GM21619 (cell line): Measurements from ENCODE around the gene KRT38.
"Not testable (repeated sequence)": the region's sequence is repeated elsewhere in the genome, so short reads cannot be mapped to it uniquely, and the experiment has no call there.

ENCODE experiments used
- ATAC-seq: cut with Tn5 transposase; IDR thresholded peaks from one replicate; pipeline ENCODE4 v1.9.1; 2021; ENCODE audit not compliant: unreplicated experiment

The KRT38 gene

DNA sequence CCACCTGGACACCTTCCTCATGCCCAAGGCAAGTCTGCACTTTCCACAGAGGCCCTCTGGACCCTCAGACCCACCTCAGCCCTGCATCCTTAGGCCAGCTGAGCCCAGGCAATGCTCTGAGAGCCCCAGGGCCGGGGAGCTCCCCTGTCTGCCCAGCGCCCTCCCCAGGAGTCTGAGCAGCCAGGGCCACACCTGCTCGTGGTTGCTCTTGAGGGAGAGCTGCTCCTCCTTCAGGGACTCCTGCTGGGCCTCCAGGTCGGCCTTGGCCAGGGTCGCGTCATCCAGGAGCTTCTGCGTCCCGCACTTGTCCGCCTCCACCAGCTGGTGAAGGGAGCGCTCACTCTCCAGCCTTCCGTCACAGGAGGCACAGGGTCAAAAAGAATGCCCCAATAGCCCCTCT, 18.2 kb downstream of the KRT38 start:
- not testable (repeated sequence) for ATAC-seq

- ATAC-seq = no peak
Measured at GRCh38 chr17:41421617-41422016, 19.2 kb downstream of the KRT38 start.

DNA sequence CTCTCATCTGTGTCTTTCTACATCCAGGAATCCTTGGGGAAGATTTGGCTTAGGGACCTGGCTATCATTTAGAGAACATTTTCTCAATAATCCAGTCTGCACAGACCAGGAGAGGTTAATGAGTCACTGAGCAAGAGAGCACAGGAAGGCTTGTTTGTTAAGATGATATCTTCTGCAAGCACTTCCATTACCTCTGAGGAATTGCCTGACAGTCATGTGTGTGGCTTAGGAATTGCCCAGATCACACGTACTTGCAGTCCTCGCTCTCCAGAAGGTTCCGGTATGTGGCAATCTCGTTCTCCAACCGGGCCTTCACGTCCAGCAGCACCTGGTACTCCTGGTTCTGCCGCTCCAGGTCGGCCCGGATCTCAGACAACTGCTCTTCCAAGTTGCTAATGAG, 19.7 kb downstream of the KRT38 start:
- ATAC-seq = no peak

GRCh38 chr17:41420134-41420533, 20.6 kb downstream of the KRT38 start:
- no peak for ATAC-seq

DNA sequence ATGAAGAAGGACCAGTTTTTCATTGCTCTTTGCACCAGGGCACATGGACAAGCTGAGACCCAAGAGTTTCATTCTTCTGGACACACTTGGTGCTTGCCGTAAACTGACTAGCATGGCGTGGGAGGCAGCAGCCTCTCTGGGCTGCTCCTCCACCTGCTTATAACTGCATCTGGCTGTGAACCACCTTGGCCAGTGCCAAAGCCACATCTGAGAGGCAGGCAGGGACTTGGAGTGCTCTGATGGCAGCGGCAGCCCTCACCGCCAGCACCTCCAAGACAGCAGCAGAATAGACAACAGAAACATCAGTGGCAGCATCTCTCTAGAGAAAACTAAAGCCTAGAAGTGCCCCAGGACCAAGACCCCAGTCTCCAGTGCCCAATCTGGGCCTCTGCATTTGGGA, 21.1 kb downstream of the KRT38 start:
- no peak for ATAC-seq

GRCh38 chr17:41418116-41418860, 22.5 kb downstream of the KRT38 start:
- ATAC-seq = no peak

- no peak for ATAC-seq
Measured at GRCh38 chr17:41417576-41418015, 23.2 kb downstream of the KRT38 start.

DNA sequence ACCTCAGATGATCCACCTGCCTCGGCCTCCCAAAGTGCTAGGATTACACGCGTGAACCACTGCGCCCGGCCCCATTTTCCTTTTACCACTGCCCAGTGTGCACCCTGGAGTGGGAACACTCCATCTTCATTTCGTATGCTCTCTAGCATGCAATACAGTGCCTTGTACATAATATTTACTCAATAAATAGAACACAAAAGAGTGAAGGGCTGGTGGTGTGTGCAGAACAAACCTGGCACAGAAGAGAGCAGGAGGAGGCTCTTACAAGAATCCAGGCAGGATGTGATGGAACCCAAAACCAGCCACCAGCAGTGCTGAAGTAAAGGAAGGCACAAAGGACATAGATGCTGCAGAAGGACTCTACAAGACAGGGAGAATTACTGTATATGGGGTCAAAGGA, 23.7 kb downstream of the KRT38 start:
- no peak for ATAC-seq

GRCh38 chr17:41416479-41416878, 24.3 kb downstream of the KRT38 start:
- no peak for ATAC-seq

GRCh38 chr17:41415833-41416335, 24.9 kb downstream of the KRT38 start:
- ATAC-seq = no peak

DNA sequence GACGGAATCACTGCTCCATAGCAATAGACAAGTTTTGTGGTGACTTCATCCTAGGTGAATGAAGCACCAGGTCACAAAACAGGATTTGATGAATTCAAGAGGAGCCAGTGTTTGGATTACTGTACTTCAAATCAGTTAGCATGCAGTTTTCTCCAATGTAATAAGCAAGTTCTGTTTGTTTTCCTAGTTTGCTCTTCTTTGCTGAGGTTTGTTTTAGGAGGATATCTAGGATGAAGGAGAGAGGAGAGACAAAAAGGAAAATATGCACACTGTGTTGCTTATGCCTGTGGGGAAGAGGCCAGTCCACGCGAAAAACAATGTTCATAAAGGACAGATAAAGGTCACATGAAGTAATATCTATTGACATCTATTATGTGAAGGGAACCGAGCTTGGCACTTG, 25.4 kb downstream of the KRT38 start:
- no peak for ATAC-seq

GRCh38 chr17:41413982-41414381, 26.8 kb downstream of the KRT38 start:
- ATAC-seq = no peak

DNA sequence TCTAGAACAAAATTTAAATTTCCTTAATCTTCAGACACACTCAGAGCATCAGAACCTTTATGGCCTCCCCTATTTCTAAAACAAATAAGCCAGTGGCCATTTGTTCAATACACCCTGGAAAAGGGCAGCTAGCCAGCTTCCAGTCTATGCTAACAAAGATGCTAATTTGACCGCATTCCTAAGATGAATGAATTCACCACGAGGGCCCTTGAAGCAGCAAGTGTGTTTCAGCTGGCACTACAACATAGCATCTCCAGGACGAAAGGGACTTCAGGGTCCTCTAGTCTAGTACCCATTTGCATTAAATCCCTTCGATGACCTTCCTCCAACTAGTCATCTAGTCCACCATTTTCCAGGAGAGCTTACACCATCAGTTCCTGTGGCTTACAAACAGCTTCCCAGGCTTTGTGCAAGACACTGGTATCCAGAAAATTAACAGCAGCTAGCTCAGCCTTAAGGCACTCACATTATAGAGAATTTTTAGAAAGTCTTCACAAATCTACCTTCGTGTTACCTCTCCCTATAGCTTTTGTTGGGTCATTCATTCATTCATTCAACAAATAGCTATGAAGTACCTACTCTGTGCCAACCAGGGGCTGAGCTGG, 27.3 kb downstream of the KRT38 start:
- ATAC-seq = no peak

DNA sequence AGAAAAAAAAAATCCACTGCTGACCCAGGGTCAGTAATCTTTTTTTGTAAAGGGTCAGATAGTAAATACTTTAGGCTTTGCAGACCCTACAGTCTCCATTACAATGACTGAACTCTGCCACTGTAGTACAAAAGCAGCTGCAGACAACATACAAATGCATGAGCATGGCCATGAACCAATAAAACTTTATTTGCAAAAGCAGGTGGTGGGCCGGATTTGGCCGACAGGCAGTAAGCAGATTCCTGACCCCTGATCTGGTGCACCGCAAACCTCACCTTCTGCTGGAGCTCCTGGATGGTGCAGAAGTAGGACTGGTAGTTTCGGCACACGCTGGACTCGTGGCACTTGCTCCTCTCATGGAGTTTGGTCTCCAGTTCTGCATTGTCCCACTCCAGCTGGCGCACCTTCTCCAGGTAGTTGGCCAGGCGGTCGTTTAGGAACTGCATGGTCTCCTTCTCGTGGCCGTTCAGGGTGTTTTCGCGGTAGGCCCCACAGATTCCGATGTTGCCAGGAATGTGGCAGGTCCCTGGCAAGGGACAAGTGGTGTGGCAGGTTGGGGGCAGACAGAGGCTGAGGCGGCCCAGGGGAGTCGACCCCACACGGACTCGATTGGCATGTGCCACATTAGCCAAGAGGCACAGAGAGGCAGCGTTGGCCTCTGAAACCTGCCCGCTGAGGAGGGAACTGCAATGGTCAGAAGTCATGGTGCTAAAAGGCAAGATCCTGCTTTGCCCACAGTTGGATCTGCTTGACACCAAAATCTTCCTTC, 29.5 kb downstream of the KRT38 start:
- no peak for ATAC-seq

DNA sequence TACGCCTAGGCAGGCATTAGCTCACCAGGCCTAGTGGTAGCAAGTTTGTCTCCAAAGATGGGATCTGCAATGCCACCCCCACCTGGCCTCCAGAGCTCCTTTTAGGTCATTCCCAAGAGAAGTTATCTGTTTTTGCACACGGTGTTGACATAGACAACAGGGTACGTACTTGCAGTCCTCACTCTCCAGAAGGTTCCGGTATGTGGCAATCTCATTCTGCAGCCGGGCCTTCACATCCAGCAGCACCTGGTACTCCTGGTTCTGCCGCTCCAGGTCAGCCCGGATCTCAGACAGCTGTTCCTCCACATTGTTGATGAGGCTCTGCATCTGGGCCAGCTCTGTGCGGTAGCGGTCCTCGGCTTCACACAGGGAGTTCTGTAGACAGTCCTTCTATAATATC, 33.6 kb downstream of the KRT38 start:
- no peak for ATAC-seq

DNA sequence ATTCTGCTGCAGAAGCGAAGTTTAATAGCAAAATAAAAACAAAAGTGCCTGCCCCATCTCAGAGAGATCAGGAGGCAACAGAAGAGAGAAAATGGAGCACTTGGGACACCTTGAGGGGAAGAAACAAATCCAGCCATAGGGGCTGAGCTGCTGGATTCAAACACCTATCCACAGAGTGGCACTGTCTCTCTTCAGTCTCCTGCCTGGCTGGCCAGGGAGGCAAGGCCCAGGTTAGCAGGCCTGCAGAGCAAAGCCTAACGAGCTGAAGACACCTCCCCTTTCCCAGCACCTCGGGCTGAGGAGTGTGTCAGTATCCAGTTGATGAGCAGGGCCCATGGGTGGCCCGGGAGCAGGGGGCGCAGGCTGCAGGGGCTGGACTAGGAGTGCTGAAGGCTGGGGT, 34.6 kb downstream of the KRT38 start:
- no peak for ATAC-seq

DNA sequence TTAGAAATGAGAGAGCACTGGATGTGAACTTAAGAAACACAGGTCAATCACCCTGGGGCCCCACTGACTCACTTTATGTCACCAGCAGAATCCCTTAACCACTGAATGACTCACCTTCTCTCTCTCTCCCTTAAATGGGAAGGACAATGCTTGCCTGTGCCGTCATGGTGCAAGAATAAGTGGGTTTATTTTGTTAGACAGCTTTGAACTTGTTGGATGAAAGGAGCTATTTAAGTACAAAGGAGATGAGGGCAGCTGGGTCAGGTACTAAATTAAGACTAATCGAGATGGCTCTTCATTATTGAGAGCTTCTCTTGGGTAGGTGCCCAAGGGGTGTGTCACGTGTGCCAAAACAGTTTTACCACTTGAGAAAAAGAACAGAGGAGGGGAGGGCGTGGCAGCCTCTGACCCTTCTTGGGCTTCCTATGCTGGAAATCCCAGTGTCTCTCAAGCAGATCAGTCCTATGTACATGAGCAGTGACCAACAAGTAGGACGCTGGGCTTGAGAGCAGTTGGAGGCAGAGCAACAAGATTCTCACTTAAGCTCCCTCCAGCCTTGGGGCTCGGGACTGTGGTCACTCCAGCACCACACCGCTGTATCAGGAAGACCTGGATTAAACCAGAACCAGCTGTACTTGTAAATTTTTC, 36.6 kb downstream of the KRT38 start:
- ATAC-seq = no peak

DNA sequence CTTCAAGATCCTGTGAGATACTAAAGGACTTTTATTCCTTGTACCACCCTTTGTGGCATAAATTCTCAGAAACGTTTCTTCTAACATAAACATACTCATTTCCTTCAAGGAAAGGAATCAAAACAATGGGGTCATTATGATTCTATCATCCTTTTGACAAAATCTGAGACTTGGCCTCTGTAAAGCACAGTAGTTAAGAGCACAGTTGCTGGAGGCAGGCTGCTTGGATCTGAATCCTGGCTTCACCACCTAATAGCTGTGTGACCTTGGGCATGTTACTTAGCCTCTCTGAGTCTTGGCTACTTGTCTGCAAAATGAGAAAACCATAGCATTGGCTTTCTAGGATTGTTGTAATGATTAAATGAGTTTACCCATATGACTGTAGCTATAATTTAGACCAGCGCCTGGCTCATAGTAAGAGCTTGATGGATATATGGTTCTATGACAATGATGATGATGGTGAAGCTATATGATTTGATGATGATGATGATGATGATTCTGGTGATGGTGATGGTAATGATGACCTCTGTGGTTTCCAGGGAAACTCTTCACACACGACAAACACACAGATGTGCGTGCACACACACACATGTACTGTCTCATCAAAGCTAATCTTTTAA, 37.3 kb downstream of the KRT38 start:
- no peak for ATAC-seq

DNA sequence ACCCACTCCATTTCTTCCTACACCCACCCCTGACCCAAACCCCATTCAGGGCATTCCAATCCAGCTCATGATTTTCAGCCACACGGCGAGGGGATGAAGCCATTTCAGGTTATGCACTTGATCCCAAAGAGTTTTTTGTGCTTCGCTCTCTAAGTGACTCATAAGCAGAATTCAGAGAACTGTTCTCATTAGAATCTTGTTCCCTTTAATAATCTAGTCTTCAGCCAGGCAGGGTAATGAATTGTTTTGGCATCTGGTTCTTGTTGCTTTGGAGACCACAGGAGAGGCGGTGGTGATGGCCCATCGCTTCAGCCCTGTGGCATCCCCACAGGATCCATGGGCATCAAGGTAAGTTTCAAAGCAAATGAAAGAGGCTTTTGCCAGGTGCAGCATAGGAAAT, 38.6 kb downstream of the KRT38 start:
- ATAC-seq = no peak

DNA sequence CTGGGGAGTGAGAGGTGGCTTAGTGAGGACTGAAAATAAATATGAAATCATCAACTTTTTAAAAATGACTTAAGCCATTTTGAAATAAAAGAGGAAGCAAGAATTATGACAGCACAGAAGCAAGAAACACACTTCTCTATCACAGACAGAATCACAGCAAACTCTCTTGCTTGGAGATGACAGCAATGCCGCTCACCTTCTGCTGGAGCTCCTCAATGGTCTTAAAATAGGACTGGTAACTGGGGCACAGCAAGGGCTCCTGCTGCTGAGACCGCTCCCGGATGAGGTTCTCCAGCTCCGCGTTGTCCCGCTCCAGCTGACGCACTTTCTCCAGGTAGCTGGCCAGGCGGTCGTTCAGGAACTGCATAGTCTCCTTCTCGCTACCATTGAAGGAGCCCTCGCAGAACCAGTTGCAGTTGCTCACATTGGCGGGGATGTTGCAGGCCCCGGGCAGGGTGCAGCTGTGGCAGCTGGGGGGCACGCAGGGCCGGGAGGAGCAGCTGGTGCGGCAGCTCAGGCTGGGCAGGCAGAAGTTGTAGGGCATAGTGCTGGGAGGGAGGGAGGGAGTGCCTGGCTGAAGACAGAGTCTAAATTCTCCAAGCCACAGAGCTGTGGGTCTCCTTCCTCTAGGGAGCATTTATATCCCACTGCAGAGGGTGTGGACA, 43.7 kb downstream of the KRT38 start, which contains the start of gene KRT31:
TSS of gene KRT31 (minus strand) at position 613 of the 665 bp plus-strand sequence. CDS start at position 544, 69 bp downstream.
- no peak for ATAC-seq
